Calu3 (cell line): ENCODE results near the gene PPP1R16B. TPM values are rescaled to one million over a fixed set of nuclear protein-coding genes. Genes with fewer than 3 reads are reported as not detected.
A peak's percentile ranks its signal among the peaks of the same experiment; 100 is the strongest.

Experiments
- BruUV-seq: library from RNA; stranded (reverse); fragments of 400-500 nt; replicated peaks from 2 replicates; lab custom pipeline; 2021; lab: Mats Ljungman, UMichigan
- CTCF ChIA-PET: fragments of 300-600 bp; sonication (Branson Sonifier 250); formaldehyde crosslinking; loops from one replicate; lab custom pipeline; 2022; ENCODE audit warnings: antibody characterized with exemption; lab: Charles Lee
- DNase-seq: peaks from one replicate; pipeline ENCODE4 v3.0.0; 2022
- H3K27ac Mint-ChIP-seq: one replicate; pipeline ENCODE4 v1.8.0; 2022; ENCODE audit warnings: mixed read lengths; ENCODE audit not compliant: unreplicated experiment
- H3K27me3 Mint-ChIP-seq: one replicate; pipeline ENCODE4 v1.8.0; 2022; ENCODE audit warnings: mixed read lengths; ENCODE audit not compliant: unreplicated experiment
- H3K36me3 Mint-ChIP-seq: one replicate; pipeline ENCODE4 v1.8.0; 2022; ENCODE audit warnings: mild to moderate bottlenecking, moderate library complexity, mixed read lengths; ENCODE audit not compliant: insufficient read depth, unreplicated experiment
- H3K4me1 Mint-ChIP-seq: one replicate; pipeline ENCODE4 v1.8.0; 2022; ENCODE audit warnings: mild to moderate bottlenecking, low read depth, mixed read lengths; ENCODE audit not compliant: unreplicated experiment
- H3K4me3 Mint-ChIP-seq: one replicate; pipeline ENCODE4 v1.8.0; 2022; ENCODE audit warnings: mild to moderate bottlenecking, low read depth, moderate library complexity, mixed read lengths; ENCODE audit not compliant: unreplicated experiment
- H3K9me3 Mint-ChIP-seq: one replicate; pipeline ENCODE4 v1.8.0; 2022; ENCODE audit warnings: low read depth, mixed read lengths; ENCODE audit not compliant: unreplicated experiment
- intact Hi-C: fragments of 100-400 bp; cut with micrococcal nuclease; formaldehyde crosslinking; loops from one replicate; pipeline ENCODE4 v1.10.0; 2022; ENCODE audit not compliant: unreplicated experiment
- total RNA-seq: library from RNA; stranded (reverse); gene quantifications from 2 replicates; pipeline ENCODE4 v1.2.3, GENCODE V29; 2022
- TF ChIP-seq, protein P1 (sequence below): fragments of 200-600 bp; IDR thresholded peaks from one replicate; pipeline ENCODE4 v1.8.0; 2022; ENCODE audit warnings: antibody characterized with exemption; ENCODE audit not compliant: unreplicated experiment

Gene PPP1R16B
- total RNA-seq, 1 experiment from 2014 or later = not detected

GRCh38 chr20:38893056-38893564, 87.6 kb downstream of the PPP1R16B start:
- DNase-seq = no peak
- CTCF ChIA-PET = interaction anchor here (0.6 to 1.5 kb wide), 5 partner anchors 10 to 128 kb away, joined by 3 to 5 read pairs (median 3); no protein-coding TSS in a partner anchor
- no TSS peak for BruUV-seq
- TF ChIP-seq, protein P1, sequence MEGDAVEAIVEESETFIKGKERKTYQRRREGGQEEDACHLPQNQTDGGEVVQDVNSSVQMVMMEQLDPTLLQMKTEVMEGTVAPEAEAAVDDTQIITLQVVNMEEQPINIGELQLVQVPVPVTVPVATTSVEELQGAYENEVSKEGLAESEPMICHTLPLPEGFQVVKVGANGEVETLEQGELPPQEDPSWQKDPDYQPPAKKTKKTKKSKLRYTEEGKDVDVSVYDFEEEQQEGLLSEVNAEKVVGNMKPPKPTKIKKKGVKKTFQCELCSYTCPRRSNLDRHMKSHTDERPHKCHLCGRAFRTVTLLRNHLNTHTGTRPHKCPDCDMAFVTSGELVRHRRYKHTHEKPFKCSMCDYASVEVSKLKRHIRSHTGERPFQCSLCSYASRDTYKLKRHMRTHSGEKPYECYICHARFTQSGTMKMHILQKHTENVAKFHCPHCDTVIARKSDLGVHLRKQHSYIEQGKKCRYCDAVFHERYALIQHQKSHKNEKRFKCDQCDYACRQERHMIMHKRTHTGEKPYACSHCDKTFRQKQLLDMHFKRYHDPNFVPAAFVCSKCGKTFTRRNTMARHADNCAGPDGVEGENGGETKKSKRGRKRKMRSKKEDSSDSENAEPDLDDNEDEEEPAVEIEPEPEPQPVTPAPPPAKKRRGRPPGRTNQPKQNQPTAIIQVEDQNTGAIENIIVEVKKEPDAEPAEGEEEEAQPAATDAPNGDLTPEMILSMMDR = no peak
- intact Hi-C loops = loop anchor here (1.0 to 5.0 kb wide), 2 partner anchors 161 to 247 kb away; no protein-coding TSS in a partner anchor
- no peaks in the 10 kb centered on the region for H3K36me3 Mint-ChIP-seq
- H3K4me3 Mint-ChIP-seq = no peak overlapping the region
- H3K9me3 Mint-ChIP-seq = no peaks in the 10 kb centered on the region
- H3K27ac Mint-ChIP-seq = no peak overlapping the region
- peaks cover 13% of the 10 kb centered on the region for H3K4me1 Mint-ChIP-seq
- H3K27me3 Mint-ChIP-seq = peaks cover 72% of the 10 kb centered on the region

DNA sequence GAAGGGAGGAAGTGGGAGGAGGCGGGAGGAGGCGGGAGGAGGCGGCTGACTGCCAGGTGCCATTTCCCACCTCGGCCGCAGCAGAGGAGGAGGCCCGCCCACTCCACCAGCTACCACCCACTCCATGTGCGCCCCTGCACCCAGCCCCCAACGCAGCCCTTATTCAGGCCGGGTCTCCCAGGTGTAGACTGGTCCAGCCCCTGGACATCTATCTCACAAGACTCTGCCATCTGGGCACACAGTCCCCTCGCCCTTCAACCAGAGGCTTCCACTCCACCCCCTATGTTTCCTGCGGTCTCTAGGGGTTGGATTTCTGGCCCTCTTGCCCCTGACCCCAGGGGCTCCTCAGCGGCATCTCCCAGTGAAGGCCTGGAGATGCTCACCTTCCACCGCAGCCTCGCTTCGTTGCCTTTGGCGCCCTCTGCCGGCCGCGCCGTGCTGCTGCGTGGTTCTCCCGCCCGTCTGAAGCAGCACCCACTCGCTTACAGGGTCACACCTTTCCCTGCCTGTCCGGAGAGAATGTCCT, 88.1 kb downstream of the PPP1R16B start:
- Mint-ChIP-seq H3K36me3 (no peaks in the 10 kb centered on the region), H3K4me1 (peaks cover 13% of the 10 kb centered on the region), H3K4me3 (peak overlapping the region; percentile 41), H3K27ac (no peak overlapping the region), H3K9me3 (no peaks in the 10 kb centered on the region), H3K27me3 (peaks cover 69% of the 10 kb centered on the region)
- TF ChIP-seq, protein P1 = peak; percentile 99
- BruUV-seq = no TSS peak
- peak; percentile 86 for DNase-seq
- intact Hi-C loops = loop anchor here (1.0 to 5.0 kb wide), 3 partner anchors 33 to 247 kb away; no protein-coding TSS in a partner anchor
- CTCF ChIA-PET = interaction anchor here (0.6 to 1.5 kb wide), 6 partner anchors 10 to 129 kb away, joined by 3 to 5 read pairs (median 3); no protein-coding TSS in a partner anchor

DNA sequence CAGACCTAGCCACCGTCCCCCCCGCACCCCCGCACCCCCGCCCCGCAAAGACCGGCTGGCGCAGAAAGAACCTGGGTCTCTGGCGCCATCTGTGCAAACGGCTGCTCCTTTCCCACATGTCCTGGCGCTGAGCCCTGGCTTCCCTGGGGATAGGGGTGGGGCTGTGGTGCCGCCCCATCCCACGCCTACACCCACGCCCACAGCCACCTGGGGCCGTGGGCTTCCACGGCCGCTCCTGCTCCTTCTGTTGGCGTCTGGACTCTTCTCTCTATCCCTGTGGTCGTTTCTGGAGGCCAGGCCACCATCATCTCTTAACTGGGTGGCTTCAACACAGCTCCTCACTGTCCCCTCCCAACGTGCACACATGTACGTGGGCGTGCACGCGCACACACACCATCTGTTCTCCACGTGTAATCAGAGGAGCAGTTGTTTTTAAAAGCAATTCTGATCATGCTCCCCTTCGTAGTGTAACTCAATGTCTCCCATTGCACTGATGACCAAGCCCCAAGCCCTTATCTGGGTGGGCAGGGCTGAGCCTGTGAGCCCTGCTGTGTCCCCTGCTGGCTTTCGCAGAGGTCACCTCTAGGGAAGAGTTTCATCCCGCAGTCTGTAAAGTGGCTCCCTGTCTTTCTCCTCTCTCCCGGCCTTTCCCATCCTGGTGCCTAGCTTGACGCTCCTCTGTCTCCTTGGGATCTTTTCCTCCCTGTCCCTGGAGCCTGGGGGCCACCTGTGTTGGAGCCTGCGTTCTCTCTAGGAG, 88.8 kb downstream of the PPP1R16B start:
- H3K27me3 Mint-ChIP-seq = peaks cover 71% of the 10 kb centered on the region
- intact Hi-C loops = loop anchor here (1.0 to 5.0 kb wide), 2 partner anchors 34 to 162 kb away; no protein-coding TSS in a partner anchor
- H3K27ac Mint-ChIP-seq = no peak overlapping the region
- CTCF ChIA-PET = interaction anchor here (0.7 to 1.0 kb wide), 2 partner anchors 18 to 19 kb away, joined by 3 read pairs; no protein-coding TSS in a partner anchor
- peak overlapping the region; percentile 41 for H3K4me3 Mint-ChIP-seq
- BruUV-seq = no TSS peak
- H3K9me3 Mint-ChIP-seq = no peaks in the 10 kb centered on the region
- peaks cover 13% of the 10 kb centered on the region for H3K4me1 Mint-ChIP-seq
- TF ChIP-seq, protein P1 = no peak
- DNase-seq = no peak
- H3K36me3 Mint-ChIP-seq = no peaks in the 10 kb centered on the region

- CTCF ChIA-PET = interaction anchor here (1.2 kb wide), 1 partner anchor 155 kb away, joined by 4 read pairs; no protein-coding TSS in a partner anchor
- Mint-ChIP-seq H3K27ac (no peak overlapping the region), H3K4me1 (peaks cover 13% of the 10 kb centered on the region), H3K9me3 (no peaks in the 10 kb centered on the region), H3K36me3 (no peaks in the 10 kb centered on the region), H3K27me3 (peaks cover 73% of the 10 kb centered on the region), H3K4me3 (no peak overlapping the region)
- intact Hi-C loops = no loop called here
- no TSS peak for BruUV-seq
- TF ChIP-seq, protein P1 = no peak
- no peak for DNase-seq
These were observed 89.8 kb downstream of the PPP1R16B start for GRCh38 chr20:38895098-38895949.
